A204.1 (cell line): ENCODE results near the gene UGT1A8.

Source experiments
- FAIRE-seq: peaks from 2 replicates; lab custom pipeline; 2012; peaks lifted over from hg19 to GRCh38; lab: Jason Lieb, UNC

UGT1A8 gene

GRCh38 chr2:233821196-233821595, 203.8 kb downstream of the UGT1A8 start:
- no peak for FAIRE-seq

- FAIRE-seq: no peak
Measured at GRCh38 chr2:233821709-233822100, 204.3 kb downstream of the UGT1A8 start.

GRCh38 chr2:233822101-233822771, 204.8 kb downstream of the UGT1A8 start:
- FAIRE-seq: no peak
